Keratinocyte (primary cell): ENCODE data around the gene AP3D1. TPM values are rescaled to one million over a fixed set of nuclear protein-coding genes. Genes with fewer than 3 reads are reported as not detected.

Experiments used
- DNase-seq: peaks from one replicate; pipeline ENCODE4 v3.0.0-alpha.2; 2011; ENCODE audit warnings: low read depth, missing footprints, low spot score
- FAIRE-seq: peaks from 2 replicates; lab custom pipeline; 2011; peaks lifted over from hg19 to GRCh38; lab: Jason Lieb, UNC
- H2AFZ ChIP-seq: 2 replicates; pipeline ENCODE4 v1.6.0; 2012; ENCODE audit warnings: low read length, control low read depth, inconsistent platforms; ENCODE audit not compliant: control insufficient read depth
- H3K27ac ChIP-seq: 2 replicates; pipeline ENCODE4 v1.5.1; 2011; ENCODE audit warnings: low read length; ENCODE audit not compliant: control insufficient read depth, insufficient read depth
- H3K27me3 ChIP-seq: 3 replicates; pipeline ENCODE4 v1.6.0; 2011; ENCODE audit warnings: low read length; ENCODE audit not compliant: control insufficient read depth, insufficient read depth; ENCODE audit errors: extremely low read depth
- H3K36me3 ChIP-seq, 2 experiments: 2 replicates in 1 of 2; 3 replicates in 1 of 2; pipeline ENCODE4 v1.5.1; 2011; ENCODE audit warnings: low read length in 2 of 2, mild to moderate bottlenecking in 1 of 2; ENCODE audit not compliant: control insufficient read depth in 2 of 2, insufficient read depth in 2 of 2; ENCODE audit errors: extremely low read depth in 1 of 2
- H3K4me1 ChIP-seq: 3 replicates; pipeline ENCODE4 v1.5.1; 2011; ENCODE audit warnings: low read length; ENCODE audit not compliant: control insufficient read depth, insufficient read depth; ENCODE audit errors: extremely low read depth
- H3K4me2 ChIP-seq: 3 replicates; pipeline ENCODE4 v1.6.0; 2011; ENCODE audit warnings: low read depth, low read length; ENCODE audit not compliant: control insufficient read depth, insufficient read depth; ENCODE audit errors: extremely low read depth
- H3K4me3 ChIP-seq, 3 experiments: fragments of 200-600 bp in 1 of 3; sonication (generic) in 1 of 3; 2 replicates in 2 of 3; 3 replicates in 1 of 3; pipeline ENCODE4 v1.5.1; 2011 to 2016; ENCODE audit warnings: low read length in 3 of 3, mild to moderate bottlenecking in 3 of 3, control low read depth in 2 of 3, inconsistent platforms in 1 of 3, low read depth in 1 of 3, mixed read lengths in 1 of 3, mixed run types in 1 of 3, moderate library complexity in 1 of 3; ENCODE audit not compliant: control insufficient read depth in 2 of 3, insufficient read depth in 2 of 3; ENCODE audit errors: extremely low read depth in 1 of 3
- H3K79me2 ChIP-seq: 2 replicates; pipeline ENCODE4 v1.6.0; 2012; ENCODE audit warnings: low read length; ENCODE audit not compliant: control insufficient read depth, insufficient read depth
- H3K9ac ChIP-seq: 3 replicates; pipeline ENCODE4 v1.6.0; 2011; ENCODE audit warnings: low read length; ENCODE audit not compliant: control insufficient read depth, insufficient read depth; ENCODE audit errors: extremely low read depth
- H3K9me1 ChIP-seq: 3 replicates; pipeline ENCODE4 v1.6.0; 2011; ENCODE audit warnings: low read length; ENCODE audit not compliant: control insufficient read depth, insufficient read depth; ENCODE audit errors: extremely low read depth
- H3K9me3 ChIP-seq: 2 replicates; pipeline ENCODE4 v1.5.1; 2012; ENCODE audit warnings: low read depth, low read length; ENCODE audit not compliant: control insufficient read depth
- H4K20me1 ChIP-seq: 3 replicates; pipeline ENCODE4 v1.6.0; 2011; ENCODE audit warnings: low read length; ENCODE audit not compliant: control insufficient read depth, insufficient read depth; ENCODE audit errors: extremely low read depth
- CTCF ChIP-seq, 3 experiments: IDR thresholded peaks in 1 of 3; conservative IDR thresholded peaks in 1 of 3; optimal IDR thresholded peaks in 1 of 3; 2 replicates in 2 of 3; 3 replicates in 1 of 3; pipeline versions ENCODE3 to v1.5.1; 2011; ENCODE audit warnings: low read length in 3 of 3, mild to moderate bottlenecking in 3 of 3, moderate library complexity in 2 of 3, control low read depth in 1 of 3, inconsistent platforms in 1 of 3; ENCODE audit not compliant: insufficient read depth in 2 of 3; ENCODE audit errors: extremely low read depth in 1 of 3
- EZH2 ChIP-seq: IDR thresholded peaks from one replicate; pipeline ENCODE4 v1.6.1; 2012; ENCODE audit warnings: inconsistent platforms, mild to moderate bottlenecking, low read length, moderate library complexity
- dilution Hi-C: fragments of 300-500 bp; cut with MboI; formaldehyde crosslinking; loops from one replicate; pipeline ENCODE4 v1.7.0; 2020; ENCODE audit warnings: low sequenced_read_pairs; ENCODE audit not compliant: extremely low pct_ligation_motif_present
- polyA plus RNA-seq, 5 experiments: library from polyadenylated mRNA; depleted of rRNA in 3 of 5; stranded (reverse) in 3 of 5; stranded (forward) in 1 of 5; unstranded in 1 of 5; fragments of >200 nt; gene quantifications; 1 replicate in 1 of 5; 2 replicates in 3 of 5; 3 replicates in 1 of 5; pipeline versions ENCODE4 v1.2.1 to v1.2.3, GENCODE V29; 2011 to 2012; ENCODE audit warnings: missing spikeins in 2 of 5, low read depth in 1 of 5, low replicate concordance in 1 of 5

Gene AP3D1
- polyA plus RNA-seq, 1 donor (not counting 4 experiments of a cell fraction or from before 2014, with no cell fraction given): 56.1 TPM

DNA sequence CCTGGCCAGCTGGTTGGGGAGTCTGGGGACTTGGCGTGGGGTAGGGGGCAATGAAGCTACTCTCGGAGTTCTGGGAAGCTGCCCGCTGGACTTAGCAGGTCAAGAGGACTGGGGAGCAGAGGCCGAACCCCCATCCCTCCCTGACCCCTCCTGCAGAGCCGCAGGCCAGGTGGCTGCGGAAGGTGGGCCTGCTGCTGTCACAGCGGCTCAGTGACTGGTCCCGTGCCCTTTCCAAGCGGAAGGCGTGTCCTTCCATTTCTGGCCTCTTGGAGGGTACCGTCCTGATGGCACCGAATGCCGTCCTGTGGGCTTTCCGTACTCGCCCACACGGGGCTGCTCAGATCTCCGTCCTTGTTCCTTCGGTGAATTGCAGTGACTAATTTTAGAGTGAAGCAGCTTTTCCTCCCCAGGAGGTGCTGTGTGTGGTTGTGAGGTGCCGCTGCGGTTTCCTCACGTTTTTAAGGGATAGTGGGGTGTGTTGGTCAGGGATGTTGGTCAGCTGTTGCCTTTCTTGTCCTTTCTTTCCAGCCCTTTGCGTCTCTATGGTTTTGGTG, 33.1 kb upstream of the AP3D1 start:
- dilution Hi-C loops: no loop called here
- no peak for FAIRE-seq

GRCh38 chr19:2181633-2181997, 30.2 kb upstream of the AP3D1 start:
- H3K4me2 ChIP-seq: no peak overlapping the region
- H4K20me1 ChIP-seq: peaks cover 18% of the 10 kb centered on the region
- H3K9me3 ChIP-seq: no peaks in the 10 kb centered on the region
- H3K27ac ChIP-seq: no peak overlapping the region
- H3K4me3 ChIP-seq: no peak overlapping the region
- no peak overlapping the region for H3K9ac ChIP-seq
- DNase-seq (no peak), FAIRE-seq (no peak)
- TF ChIP-seq CTCF (optimal IDR thresholded peaks at IDR 0.05 in 1 of 3, IDR thresholded peaks at IDR 0.05 in 1 of 3, conservative IDR thresholded peaks at IDR 0.05 in 1 of 3; ENCODE audit: extremely low read depth in 1 of 3, insufficient read depth in 2 of 3, low read length in 3 of 3): no peak
- no peak for TF ChIP-seq EZH2
- peaks cover 72% of the 10 kb centered on the region for H3K79me2 ChIP-seq
- no peaks in the 10 kb centered on the region for H3K27me3 ChIP-seq
- peaks cover 3% of the 10 kb centered on the region for H3K4me1 ChIP-seq
- dilution Hi-C loops: no loop called here
- H3K9me1 ChIP-seq: peaks cover 2% of the 10 kb centered on the region
- H3K36me3 ChIP-seq: peaks cover 15 to 25% of the 10 kb centered on the region in 2 experiments
- no peak overlapping the region for H2AFZ ChIP-seq

More for the DNA sequence above, 33.1 kb upstream of the AP3D1 start:
- Histone ChIP-seq H4K20me1 (peaks cover 8% of the 10 kb centered on the region), H3K9ac (no peak overlapping the region), H3K4me1 (no peaks in the 10 kb centered on the region), H2AFZ (no peak overlapping the region), H3K27ac (no peak overlapping the region), H3K4me3 (no peak overlapping the region), H3K9me1 (peaks cover 2% of the 10 kb centered on the region), H3K27me3 (no peaks in the 10 kb centered on the region), H3K36me3 (peaks cover 19 to 33% of the 10 kb centered on the region in 2 experiments), H3K79me2 (peaks cover 57% of the 10 kb centered on the region), H3K9me3 (no peaks in the 10 kb centered on the region), H3K4me2 (no peak overlapping the region)
- DNase-seq: no peak
- TF ChIP-seq CTCF (optimal IDR thresholded peaks at IDR 0.05 in 1 of 3, IDR thresholded peaks at IDR 0.05 in 1 of 3, conservative IDR thresholded peaks at IDR 0.05 in 1 of 3; ENCODE audit: extremely low read depth in 1 of 3, insufficient read depth in 2 of 3, low read length in 3 of 3): no peak
- TF ChIP-seq EZH2: no peak
